Neural progenitor cell (in vitro differentiated cells): ENCODE results near the gene UNC45A.

Experiments
- CTCF ChIP-seq: fragments of 200-600 bp; sonication (generic); IDR thresholded peaks from 2 replicates; pipeline ENCODE4 v1.5.1; 2017; ENCODE audit warnings: antibody characterized with exemption, mild to moderate bottlenecking
- EZH2 ChIP-seq: fragments of 200-600 bp; sonication (generic); IDR thresholded peaks from 2 replicates; pipeline ENCODE4 v1.6.1; 2017; ENCODE audit warnings: antibody characterized with exemption, mild to moderate bottlenecking, moderate library complexity
- EZH2phosphoT487 ChIP-seq: fragments of 200-600 bp; sonication (generic); IDR thresholded peaks from 2 replicates; pipeline ENCODE4 v1.6.1; 2017; ENCODE audit warnings: antibody characterized with exemption

GRCh38 chr15:90887037-90887481 is 48.0 kb upstream of the UNC45A start:
- TF ChIP-seq CTCF (no peak), EZH2 (no peak), EZH2phosphoT487 (no peak)
